HL-60/S4 treated with phorbol 12-myristate 13-acetate at 8.2 ng/mL for 4 days and 3 days (cell line): ENCODE data around the gene STAT5B.
"Not testable (repeated sequence)": the region's sequence is repeated elsewhere in the genome, so short reads cannot be mapped to it uniquely, and the experiment has no call there.

Experiments
- in situ Hi-C: fragments of 300-500 bp; cut with MboI; formaldehyde crosslinking; loops from 2 replicates; pipeline ENCODE4 v1.15.0; 2022; ENCODE audit warnings: low sequenced_read_pairs

Gene STAT5B

DNA sequence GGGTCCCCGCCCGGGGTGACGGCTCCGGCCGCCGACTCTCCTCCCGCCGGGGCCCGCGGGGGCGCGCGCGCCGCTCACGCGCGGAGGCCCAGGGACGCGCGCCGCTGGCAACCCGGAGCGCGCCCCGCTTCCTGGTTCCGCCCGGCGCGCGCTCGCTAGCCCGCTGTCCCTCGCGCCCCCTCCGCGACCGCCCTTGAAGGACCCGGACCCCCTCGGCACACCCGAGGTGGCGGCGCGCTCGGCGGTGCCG, at the start of gene STAT5B:
Gene STAT5B (minus strand): TSS at position 33 of the 250 bp plus-strand sequence. CDS start 44,264 bp downstream, outside the sequence.
- in situ Hi-C loops: no loop called here

DNA sequence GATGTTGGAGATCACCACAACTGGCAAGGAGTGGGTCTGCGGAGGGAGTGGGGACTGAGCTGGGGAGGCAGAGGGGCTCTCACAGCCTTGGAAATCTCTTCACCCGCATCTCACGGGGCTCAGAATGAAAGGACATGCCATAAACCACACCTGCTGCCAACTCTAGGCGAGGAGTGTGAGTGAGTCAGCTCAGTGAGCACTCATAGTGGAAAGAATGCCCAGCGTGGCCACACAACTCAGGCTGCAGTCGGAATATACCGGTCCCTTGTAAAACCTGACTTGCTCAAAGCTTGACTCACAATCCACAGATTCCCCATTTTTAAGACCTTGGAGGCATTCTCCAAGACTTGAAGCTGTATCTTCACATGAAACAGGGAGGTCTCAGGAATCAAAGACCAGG, 48.8 kb upstream of the STAT5B start:
- in situ Hi-C loops: loop anchor here (10.0 to 25.0 kb wide), 2 partner anchors 80 to 162 kb away; no protein-coding TSS in a partner anchor

DNA sequence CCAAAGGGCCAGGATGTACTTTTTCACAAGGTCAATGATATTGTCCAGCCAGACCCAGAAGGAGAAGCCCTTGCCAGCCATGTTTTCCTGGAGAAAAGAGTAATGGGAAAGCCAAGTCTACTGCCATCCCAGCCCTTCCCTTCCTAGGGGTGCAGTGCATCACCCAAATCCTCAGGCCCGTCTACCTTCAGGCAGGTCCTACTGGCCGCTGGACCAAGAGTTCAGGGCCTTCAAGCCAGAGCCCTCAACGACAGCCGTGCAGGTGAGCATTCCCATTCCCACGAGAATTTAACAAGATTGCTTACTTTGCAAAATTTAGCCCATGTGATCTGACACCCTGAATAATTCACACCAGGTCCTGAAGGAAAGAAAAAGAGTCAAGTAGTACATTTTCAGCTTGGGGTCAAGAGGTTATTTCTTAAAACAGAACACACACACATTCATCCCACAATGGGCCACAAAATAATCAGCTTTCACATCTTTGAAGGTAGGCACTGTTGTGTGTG, 47.1 kb upstream of the STAT5B start:
- in situ Hi-C loops: loop anchor here (10.0 kb wide), 1 partner anchor 81 kb away; no protein-coding TSS in a partner anchor

DNA sequence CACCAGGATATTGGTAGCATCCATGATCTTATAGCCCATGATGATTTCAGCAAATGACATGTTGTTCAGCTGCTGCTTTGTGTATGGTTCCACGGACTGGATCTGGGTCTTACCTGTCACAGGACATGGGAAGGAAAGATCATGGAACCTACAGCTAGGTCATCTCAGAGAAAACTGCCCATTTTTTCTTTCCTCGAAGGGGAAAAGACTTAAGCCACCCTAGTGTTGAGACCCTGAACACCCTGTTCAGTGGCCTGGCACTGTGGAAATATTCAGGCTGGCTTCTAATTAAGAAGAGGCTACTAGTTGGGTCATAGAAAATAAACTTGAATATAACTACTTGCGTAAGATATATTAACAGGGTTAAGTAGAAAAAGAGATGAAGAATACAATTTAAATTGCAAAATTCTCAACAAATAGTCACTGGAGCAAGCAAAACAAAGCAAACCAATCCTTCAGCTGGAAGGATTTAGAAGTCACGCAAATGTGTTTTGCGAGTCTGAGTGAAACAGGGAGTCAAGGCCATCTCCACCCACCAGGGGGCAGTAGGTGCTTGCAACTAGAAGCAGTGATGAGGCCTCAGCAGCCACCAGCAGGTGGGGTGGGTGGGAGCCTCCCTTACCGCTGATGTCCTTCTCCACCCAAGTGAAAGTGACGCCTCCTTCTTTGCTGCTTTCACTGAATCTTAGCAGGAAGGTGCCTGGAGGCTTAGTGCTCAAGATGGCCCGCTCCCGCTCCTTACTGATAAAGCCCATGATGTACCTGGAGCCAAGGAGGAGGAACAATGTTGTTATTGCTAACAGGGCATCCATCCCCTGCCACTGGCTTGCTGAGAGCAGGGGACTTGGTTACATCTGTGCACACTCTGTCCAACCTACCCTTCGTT, 46.4 kb upstream of the STAT5B start:
- in situ Hi-C loops: loop anchor here (10.0 kb wide), 1 partner anchor 82 kb away; no protein-coding TSS in a partner anchor

DNA sequence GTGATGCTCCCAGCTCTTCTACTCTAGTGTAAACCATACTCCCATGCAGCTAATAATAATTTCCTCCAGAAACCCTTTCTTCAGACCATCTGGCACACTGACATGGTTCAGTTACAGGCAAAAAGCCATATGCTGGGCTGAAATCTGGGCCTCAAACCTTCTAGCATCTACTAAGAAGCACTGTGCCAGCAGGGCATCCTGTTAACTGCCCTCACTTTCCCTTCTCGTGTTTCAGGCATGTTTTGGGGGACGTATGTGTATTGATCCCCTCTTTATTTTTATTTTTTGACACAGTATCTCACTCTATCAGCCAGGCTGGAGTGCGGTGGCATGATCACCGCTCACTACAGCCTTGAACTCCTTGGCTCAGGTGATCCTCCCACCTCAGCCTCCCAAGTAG, 45.4 kb upstream of the STAT5B start:
- in situ Hi-C loops: loop anchor here (10.0 kb wide), 1 partner anchor 83 kb away; no protein-coding TSS in a partner anchor

DNA sequence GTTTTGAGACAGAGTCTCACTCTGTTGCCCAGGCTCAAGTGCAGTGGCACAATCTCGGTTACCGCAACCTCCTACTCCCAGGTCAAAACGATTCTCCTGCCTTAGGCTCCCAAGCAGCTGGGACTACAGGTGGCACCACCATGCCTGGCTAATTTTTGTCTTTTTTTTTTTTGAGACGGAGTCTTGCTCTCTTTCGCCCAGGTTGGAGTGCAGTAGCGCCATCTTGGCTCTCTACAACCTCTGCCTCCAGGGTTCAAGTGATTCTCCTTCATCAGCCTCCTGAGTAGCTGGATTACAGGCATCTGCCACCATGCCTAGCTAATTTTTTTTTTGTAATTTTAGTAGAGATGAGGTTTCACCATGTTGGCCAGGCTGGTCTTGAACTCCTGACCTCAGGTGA, 41.8 kb upstream of the STAT5B start:
- in situ Hi-C loops: not testable (repeated sequence)

DNA sequence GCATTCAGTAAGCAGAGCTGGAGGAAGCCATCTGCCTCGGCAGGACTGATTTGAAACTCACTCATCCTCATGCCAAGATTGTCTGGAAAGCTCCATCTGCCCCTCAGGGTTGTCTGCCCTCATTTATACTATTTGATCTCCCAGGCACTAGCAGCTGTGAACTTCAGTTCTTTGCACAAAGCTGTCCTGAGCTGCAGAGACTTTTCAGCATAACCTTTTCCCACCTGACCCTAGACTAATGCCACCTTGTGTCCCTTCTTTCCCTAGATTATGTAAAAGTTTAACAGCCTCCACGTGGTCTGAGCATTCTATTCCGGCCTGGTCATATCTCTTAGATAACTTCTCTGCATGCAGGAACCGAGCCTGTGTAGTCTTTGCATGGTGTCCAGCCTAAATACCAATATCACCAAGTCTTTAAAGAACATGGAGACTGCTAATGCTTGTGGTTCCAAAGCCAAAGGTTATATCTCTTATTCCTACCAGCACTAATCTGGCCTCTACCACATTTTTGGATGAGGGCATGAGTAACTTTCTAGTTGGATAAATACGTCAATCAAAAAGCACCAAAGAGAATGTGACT, 41.2 kb upstream of the STAT5B start:
- in situ Hi-C loops: no loop called here

DNA sequence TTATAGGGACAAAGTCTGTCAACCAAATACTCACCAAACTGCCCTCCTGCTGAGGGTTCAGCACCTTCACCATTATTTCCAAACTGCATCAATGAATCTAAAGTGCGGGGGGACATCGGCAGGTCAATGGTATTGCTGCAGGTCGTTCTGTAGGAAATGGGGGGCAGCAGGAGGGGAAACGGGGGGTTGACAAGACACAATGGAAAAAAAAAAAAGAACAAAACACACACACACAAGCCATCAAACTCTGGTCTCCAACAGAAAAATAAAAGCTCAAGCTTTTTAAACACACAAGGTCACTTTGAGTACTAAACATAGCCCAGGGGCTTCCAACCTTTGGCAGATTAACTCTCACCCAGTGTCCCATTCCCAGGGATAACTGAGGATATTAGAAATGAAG, 40.6 kb upstream of the STAT5B start:
- in situ Hi-C loops: no loop called here

DNA sequence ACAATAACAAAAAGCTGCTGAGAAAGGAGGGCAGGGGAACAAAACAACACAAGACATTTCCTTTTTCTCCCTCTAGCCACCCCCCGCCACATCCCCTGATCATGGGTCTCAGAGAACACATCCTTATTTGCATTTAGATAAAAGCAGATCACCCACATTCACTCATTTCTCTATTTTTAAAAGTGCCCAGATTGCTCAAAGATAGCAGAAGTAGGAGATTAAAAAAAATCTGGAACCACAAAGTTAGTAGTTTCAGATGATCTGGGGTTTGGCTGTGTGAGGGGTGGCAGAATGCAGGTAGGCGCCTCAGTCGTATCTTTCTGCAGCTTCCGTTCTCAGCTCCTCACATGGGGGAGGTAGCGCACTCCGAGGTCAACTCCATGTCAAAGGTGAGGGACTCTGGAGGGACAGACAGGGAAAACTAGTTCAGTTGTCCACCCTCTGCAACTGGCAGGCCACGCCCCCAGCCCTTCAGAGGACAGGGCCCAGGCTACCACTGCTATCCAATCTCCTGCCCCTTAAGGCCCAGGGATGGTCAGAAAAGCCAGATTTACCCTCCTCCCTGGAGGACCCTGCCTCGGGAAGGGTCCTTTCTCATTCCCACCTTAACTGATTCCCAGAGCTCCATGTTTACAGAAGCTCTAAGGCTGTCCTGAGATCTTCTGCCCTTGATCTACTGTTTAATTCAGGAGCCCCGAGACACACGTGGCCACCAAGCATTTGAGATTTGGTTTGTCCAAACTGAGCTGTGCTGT, 39.4 kb upstream of the STAT5B start:
- in situ Hi-C loops: no loop called here

DNA sequence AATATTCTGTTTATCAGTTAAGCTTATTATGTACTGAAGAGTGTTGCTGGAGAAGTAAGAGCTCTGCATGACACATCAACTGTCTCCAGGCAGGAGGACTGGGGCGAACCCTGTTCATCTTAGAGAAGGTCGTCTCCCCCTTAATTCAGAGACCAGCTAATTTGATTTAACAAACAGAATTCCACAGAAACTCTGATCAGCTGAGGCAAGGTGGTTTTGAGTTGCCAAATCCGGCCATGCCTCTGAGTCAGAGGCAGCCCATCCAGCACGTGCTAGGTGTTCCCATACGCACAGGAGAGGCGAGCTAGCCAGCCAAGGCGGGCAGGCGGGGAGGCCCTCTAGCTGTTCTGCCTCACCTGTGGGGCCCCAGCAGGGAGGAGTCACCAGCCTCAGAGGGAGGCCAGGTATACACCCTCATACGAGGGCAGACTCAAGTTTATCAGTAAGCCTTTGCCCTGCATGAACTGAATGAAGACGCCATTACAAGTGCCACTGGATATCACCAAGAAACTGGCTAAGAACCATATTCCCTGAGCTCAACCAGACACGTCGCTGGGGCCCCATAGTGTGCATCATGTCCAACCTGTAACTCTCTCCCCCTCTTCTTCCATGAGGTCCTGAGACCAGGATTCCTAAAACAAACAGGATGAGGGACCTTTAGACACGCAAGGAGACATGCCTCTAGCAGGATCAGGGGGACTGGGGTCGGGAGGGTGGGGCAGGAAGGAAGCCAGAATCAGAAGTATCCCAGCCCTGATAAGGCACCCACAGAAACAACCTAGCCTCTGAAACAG, 37.8 kb upstream of the STAT5B start:
- in situ Hi-C loops: no loop called here

DNA sequence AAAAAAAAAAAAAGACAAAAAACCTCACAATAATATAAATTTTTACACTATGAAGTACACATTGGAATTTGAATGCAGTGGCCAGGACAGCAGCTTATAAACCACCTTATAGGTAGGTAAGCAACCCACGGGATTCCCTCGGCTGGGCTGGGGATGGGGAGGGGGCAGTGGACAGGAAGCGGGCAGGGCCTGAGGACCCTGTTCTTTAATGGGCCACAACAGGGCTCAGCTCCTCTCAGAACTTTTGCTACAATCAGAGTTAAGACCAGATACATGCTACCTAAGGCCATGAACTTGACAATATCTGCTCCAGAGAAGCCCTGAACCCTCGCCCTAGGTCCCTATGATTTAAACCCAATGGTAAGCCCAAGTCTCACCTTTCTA, 37.2 kb upstream of the STAT5B start:
- in situ Hi-C loops: no loop called here

DNA sequence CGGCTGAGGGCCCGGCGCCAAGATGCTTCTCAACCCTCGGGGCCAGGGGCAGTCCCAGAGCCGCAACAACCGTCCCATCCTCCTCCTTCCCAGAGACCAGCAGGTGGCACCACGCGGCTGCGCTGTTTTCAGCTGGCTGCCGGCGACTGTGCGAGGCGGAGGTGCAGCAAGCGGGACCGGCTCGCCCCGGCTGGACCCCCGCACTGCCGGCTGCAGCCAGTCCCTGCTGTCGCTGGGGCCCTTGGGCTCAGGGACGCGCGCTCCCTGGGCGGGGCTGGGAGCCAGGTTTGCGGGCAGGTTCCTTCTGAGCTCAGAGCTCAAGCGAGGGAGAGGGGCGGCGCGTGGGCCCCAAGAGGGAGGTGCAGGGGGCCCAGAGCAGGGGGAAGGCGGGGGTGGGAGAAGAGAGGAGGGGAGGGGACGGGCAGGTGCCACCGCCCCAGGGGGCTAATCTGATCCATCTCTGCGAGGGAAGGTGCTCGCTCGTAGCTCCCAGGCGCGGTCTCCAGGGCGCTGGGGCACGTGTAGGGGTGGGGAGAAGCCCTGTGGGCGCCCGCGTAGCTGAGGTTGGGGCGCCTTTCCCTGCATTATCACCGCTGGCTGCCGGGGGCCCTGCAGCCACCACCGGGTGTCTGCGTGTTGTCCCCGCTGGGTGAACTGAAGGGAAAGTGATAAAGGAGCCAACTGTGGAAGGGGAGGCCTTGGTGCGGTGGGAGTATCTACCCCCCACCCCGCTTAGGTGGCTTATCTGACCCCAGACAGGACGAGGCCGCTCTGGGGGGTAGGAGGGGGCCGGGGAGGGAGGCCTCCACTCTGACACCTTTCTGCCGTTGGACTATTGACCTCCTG, 36.3 kb upstream of the STAT5B start:
- in situ Hi-C loops: no loop called here

DNA sequence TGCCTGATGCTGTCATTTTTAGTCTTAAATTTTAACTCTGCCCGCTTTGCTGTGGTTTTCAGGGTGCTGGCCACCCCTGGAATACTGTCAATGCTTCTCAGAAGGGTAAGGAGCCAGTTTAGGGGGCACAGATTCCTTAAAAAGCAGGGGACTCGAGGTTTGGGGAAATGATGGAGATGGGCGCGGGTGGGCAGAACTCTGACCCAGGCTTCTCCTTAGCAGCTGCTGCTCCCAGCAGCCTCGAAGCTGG, 35.8 kb upstream of the STAT5B start:
- in situ Hi-C loops: no loop called here

DNA sequence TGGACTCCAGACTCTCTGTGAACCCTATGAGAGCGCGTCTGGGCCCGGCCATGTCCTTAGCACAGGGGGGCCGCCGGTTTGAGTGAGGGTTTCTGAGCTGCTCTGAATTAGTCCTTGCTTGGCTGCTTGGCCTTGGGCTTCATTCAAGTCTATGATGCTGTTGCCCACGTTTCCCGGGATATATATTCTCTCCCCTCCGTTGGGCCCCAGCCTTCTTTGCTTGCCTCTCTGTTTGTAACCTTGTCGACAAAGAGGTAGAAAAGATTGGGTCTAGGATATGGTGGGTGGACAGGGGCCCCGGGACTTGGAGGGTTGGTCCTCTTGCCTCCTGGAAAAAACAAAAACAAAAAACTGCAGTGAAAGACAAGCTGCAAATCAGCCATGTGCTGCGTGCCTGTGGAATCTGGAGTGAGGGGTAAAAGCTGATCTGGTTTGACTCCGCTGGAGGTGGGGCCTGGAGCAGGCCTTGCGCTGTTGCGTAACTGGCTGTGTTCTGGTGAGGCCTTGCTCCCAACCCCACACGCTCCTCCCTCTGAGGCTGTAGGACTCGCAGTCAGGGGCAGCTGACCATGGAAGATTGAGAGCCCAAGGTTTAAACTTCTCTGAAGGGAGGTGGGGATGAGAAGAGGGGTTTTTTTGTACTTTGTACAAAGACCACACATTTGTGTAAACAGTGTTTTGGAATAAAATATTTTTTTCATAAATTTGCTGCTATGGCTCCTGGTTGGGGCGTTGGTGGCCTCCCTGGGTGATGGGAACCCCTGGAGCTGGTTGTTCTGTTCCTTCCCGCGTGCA, 35.2 kb upstream of the STAT5B start:
- in situ Hi-C loops: no loop called here

DNA sequence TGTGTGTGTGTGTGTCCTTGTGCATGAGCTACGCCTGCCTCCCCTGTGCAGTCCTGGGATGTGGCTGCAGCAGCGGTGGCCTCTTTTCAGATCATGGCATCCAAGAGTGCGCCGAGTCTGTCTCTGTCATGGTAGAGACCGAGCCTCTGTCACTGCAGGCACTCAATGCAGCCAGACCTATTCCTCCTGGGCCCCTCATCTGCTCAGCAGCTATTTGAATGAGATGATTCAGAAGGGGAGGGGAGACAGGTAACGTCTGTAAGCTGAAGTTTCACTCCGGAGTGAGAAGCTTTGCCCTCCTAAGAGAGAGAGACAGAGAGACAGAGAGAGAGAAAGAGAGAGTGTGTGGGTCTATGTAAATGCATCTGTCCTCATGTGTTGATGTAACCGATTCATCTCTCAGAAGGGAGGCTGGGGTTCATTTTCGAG, 34.6 kb upstream of the STAT5B start:
- in situ Hi-C loops: no loop called here

DNA sequence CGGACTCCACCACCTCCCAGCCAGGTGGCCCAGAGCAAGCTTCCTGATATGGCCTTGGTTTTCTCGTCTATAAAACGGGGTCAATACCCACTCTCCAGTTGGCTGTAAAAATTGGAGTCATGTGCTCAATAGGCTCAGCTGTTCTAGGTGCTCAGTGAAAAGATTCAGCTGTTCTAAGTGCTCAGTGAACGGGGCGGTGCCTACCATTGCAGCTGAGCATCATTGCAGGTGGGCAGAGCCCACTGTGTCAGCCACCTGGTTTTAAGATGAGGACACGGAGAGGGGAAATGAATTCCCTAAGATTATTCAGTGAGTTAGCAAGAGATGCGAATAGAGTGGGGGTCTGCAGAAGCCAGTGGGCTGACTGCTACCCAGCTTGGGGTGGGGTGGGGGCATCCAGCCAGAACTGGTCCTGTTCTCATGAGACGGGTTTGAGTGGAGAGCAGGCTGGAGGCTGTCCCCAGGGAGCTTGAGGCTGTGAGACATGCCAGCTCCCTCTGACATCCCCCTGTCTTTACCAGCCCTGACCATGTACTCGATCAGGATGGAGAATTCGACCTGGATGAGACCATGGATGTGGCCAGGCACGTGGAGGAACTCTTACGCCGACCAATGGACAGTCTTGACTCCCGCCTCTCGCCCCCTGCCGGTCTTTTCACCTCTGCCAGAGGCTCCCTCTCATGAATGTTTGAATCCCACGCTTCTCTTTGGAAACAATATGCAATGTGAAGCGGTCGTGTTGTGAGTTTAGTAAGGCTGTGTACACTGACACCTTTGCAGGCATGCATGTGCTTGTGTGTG, 34.0 kb upstream of the STAT5B start:
- in situ Hi-C loops: no loop called here

DNA sequence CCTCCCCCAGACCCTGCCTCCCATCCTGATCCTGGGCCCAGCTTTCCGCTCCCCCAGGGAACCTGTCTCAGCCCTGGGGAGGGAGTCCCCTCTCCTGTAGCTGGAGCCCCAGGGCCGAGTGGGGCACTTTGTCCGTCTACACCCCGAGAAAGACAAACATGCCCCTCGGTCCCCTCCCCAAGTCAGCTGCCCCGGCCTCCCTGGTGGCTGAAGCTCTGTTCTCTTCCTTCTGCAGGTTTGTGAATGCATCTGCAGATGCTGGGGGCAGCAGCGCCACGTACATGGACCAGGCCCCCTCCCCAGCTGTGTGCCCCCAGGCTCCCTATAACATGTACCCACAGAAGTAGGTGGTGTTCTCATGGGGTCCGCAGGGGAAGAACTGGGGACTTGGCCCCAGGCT, 33.0 kb upstream of the STAT5B start:
- in situ Hi-C loops: no loop called here

DNA sequence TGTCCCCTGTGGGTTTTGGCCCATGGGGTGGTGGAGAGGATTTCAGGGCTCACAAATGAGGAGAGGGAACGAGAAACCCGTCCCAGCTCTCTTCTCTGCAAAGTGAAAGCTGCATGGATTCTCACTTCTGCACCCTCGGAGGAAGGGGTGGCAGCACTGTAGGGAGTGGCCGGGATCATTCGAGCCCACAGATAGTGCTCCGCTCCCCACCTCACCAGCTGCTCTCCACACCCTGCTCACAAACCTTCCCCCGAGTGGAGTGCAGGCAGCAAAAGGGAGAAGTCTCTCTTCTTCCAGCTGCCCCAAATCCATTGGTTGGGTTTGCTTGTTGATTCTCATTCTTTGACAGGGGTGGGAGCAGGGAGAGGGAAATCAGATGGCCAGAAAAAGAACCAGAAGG, 32.3 kb upstream of the STAT5B start:
- in situ Hi-C loops: no loop called here
